ENCODE results near the gene TRIO. TPM values are rescaled to one million over a fixed set of nuclear protein-coding genes. Genes with fewer than 3 reads are reported as not detected.

The TRIO gene
- total RNA-seq, 1 donor, result 211 TPM

- no peak for DNase-seq (ENCODE audit: low read depth)
- no peak overlapping the region for H3K4me3 ChIP-seq (ENCODE audit: low read depth, low read length)
- no peak for TF ChIP-seq CTCF (IDR thresholded peaks at IDR 0.05; ENCODE audit: insufficient read depth, low read length)
Measured at GRCh38 chr5:14284392-14285148, 141.4 kb downstream of the TRIO start.

GRCh38 chr5:14286007-14286406 lies 142.9 kb downstream of the TRIO start:
- no peak overlapping the region for H3K4me3 ChIP-seq (ENCODE audit: low read depth, low read length)
- TF ChIP-seq CTCF (IDR thresholded peaks at IDR 0.05; ENCODE audit: insufficient read depth, low read length), result no peak
- DNase-seq (ENCODE audit: low read depth), result no peak

DNA sequence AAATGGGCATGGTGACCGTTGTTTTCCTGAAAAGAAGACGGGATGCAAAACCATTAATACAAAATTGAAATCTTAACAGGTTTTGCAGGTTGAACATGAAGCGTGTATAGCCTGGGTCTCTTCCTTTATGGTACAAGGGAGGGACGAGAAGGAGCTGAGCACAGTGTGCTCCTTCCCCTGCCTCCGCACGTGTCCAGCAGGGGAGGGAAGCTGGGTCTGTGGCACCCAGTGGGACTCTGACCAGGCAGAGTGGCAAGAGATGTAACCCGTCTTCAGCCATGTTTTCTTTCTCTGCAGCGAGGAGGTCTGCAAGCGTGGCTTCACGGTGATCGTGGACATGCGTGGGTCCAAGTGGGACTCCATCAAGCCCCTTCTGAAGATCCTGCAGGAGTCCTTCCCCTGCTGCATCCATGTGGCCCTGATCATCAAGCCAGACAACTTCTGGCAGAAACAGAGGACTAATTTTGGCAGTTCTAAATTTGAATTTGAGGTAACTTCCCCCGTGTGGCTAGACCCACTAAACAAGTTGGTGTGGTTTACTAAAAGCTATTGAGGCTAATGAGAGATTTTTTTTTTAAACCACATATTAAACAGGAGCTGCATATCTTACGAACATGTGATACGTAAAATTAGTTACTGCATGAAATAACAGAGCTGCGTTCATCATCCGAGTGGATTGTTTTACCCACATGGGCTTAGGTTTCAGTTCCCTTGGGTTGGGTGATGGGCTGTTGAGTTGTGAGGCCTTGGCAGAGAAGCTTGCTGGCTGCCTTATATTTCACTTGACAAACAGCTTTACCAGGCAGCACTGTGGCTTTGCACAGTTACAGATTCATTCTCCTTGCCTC lies 143.7 kb downstream of the TRIO start:
- DNase-seq (ENCODE audit: low read depth), result peak; percentile 22
- no peak overlapping the region for H3K4me3 ChIP-seq (ENCODE audit: low read depth, low read length)
- no peak for TF ChIP-seq CTCF (IDR thresholded peaks at IDR 0.05; ENCODE audit: insufficient read depth, low read length)

DNA sequence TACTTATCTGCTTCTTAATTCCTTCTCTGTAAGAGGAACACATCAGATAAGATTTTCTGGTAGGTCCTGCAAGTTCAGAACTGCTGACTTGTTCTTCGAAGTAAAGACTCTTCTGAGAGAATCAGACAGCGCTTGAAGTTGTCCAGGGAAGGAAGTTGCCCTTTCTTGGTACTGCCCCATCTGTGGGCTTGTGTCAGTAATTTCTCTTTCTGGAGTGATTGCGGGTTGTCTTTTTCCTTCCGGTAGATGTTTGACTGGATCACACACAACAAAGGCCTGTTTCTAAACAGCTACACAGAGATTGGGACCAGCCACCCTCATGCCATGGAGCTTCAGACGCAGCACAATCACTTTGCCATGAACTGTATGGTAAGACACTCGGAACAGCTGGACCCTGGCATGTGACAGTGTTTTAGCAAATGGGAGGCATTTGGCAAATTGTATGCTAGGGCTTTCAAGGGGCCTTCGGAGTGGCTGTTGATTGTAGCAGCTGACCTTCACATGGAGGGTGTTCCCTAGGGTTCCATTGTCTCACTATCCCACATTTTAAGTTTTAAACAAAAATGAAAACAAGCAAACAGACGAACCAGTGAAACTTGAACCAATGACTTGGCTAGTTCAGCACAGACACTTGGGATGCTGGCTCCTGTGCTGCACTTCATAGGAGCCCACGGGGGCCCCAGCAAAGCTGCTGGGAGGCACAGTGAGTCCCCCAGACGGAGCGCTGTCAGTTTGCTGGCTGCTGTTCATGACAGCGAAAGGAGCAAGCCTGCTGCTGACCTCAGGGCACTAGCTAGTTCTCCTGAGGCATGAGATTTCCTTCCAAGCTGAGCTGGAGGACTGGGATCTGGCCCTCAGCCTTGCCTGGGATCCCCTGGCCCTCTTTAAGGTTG lies 149.9 kb downstream of the TRIO start:
- DNase-seq (ENCODE audit: low read depth), result no peak
- no peak for TF ChIP-seq CTCF (IDR thresholded peaks at IDR 0.05; ENCODE audit: insufficient read depth, low read length)
- no peak overlapping the region for H3K4me3 ChIP-seq (ENCODE audit: low read depth, low read length)

- no peak for DNase-seq (ENCODE audit: low read depth)
- TF ChIP-seq CTCF (IDR thresholded peaks at IDR 0.05; ENCODE audit: insufficient read depth, low read length), result no peak
- H3K4me3 ChIP-seq (ENCODE audit: low read depth, low read length), result no peak overlapping the region
Measured at GRCh38 chr5:14295610-14296009, 152.5 kb downstream of the TRIO start.

DNA sequence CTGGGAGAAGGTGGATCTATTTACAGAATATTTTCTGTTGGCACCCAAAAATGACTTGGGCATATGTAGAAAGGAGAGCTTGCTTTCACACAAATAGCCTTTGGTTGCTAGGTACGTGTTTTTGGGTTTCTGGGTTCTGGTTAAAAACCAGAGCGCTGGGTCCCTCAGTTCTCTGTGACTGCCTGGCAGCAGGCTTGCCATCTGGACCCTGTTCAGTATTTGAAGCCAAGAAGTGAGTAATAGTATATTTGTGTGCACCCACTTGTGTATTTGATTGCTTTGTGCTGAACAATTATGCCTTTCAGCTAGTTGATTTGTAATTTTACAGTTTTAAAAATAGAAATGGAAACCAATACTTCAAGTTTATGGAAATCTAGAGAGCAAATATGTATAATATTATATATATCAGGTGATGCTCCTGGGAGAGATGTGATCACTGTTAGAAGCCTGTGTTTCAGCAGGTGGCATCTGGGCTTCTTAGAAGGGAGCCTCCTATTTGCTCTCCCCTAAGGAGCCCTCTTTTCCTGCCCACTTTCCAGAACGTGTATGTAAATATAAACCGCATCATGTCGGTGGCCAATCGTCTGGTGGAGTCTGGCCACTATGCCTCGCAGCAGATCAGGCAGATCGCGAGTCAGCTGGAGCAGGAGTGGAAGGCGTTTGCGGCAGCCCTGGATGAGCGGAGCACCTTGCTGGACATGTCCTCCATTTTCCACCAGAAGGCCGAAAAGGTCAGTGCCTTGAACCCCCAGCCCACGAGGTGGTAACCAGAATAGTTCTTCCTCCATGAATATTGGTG lies 153.6 kb downstream of the TRIO start:
- no peak for TF ChIP-seq CTCF (IDR thresholded peaks at IDR 0.05; ENCODE audit: insufficient read depth, low read length)
- H3K4me3 ChIP-seq (ENCODE audit: low read depth, low read length), result no peak overlapping the region
- DNase-seq (ENCODE audit: low read depth), result peak; percentile 26
